Measurements from ENCODE around the gene PLA2G6. TPM values are rescaled to one million over a fixed set of nuclear protein-coding genes. Genes with fewer than 3 reads are reported as not detected.
A peak's percentile ranks its signal among the peaks of the same experiment; 100 is the strongest.

PLA2G6 gene
- total RNA-seq, 1 experiment from 2014 or later = 29.9 TPM

- TF ChIP-seq ZNF512 (CRISPR knock-in tag; IDR thresholded peaks at IDR 0.05; ENCODE audit: borderline replicate concordance) (no peak), NR2C2 (CRISPR knock-in tag; IDR thresholded peaks at IDR 0.05) (no peak), GTF2I (CRISPR knock-in tag; conservative IDR thresholded peaks at IDR 0.05) (no peak), CREB1 (CRISPR knock-in tag; IDR thresholded peaks at IDR 0.05) (no peak), RELA (CRISPR knock-in tag; IDR thresholded peaks at IDR 0.05; ENCODE audit: borderline replicate concordance) (no peak)
These were observed 23.9 kb upstream of the PLA2G6 start (continued) for GRCh38 chr22:38205261-38206128.

GRCh38 chr22:38204784-38205183 lies 23.2 kb upstream of the PLA2G6 start:
- ATAC-seq = no peak
- CTCF ChIA-PET = interaction anchor here (1.0 to 2.3 kb wide), 3 partner anchors 10 to 153 kb away, joined by 3 to 6 read pairs (median 6); no protein-coding TSS in a partner anchor

GRCh38 chr22:38203855-38204514 lies 22.4 kb upstream of the PLA2G6 start:
- ChIA-PET POLR2A (interaction anchor here (0.7 to 1.0 kb wide), 2 partner anchors 11 to 22 kb away, joined by 3 to 5 read pairs; partner anchors contain the start of gene PLA2G6), CTCF (interaction anchor here (0.7 to 2.3 kb wide), 9 partner anchors 11 to 152 kb away, joined by 3 to 10 read pairs (median 6); no protein-coding TSS in a partner anchor)
- DNase-seq (ENCODE audit: low spot score) = no peak
- Mint-ChIP-seq H3K27me3 (ENCODE audit: low read depth) (peaks cover 50% of the 10 kb centered on the region), H3K27ac (no peak overlapping the region), H3K9me3 (no peaks in the 10 kb centered on the region), H3K36me3 (no peaks in the 10 kb centered on the region), H3K4me3 (peak overlapping the region; percentile 83), H3K4me1 (peaks cover 12% of the 10 kb centered on the region)
- ATAC-seq = no peak
- TF ChIP-seq ZNF121 (CRISPR knock-in tag; IDR thresholded peaks at IDR 0.05) (no peak), ZNF396 (CRISPR knock-in tag; IDR thresholded peaks at IDR 0.05; ENCODE audit: borderline replicate concordance) (no peak), GRHL2 (CRISPR knock-in tag; IDR thresholded peaks at IDR 0.05; ENCODE audit: insufficient replicate concordance, severe bottlenecking) (no peak), TEAD1 (CRISPR knock-in tag; IDR thresholded peaks at IDR 0.05) (no peak), MYBL2 (CRISPR knock-in tag; IDR thresholded peaks at IDR 0.05) (no peak), ERG (CRISPR knock-in tag; IDR thresholded peaks at IDR 0.05) (no peak), JUN (CRISPR knock-in tag; IDR thresholded peaks at IDR 0.05) (no peak), USF2 (CRISPR knock-in tag; IDR thresholded peaks at IDR 0.05) (no peak), NFATC4 (CRISPR knock-in tag; IDR thresholded peaks at IDR 0.05) (no peak), HMGXB4 (CRISPR knock-in tag; IDR thresholded peaks at IDR 0.05) (no peak)

More at GRCh38 chr22:38204784-38205183, 23.2 kb upstream of the PLA2G6 start:
- TF ChIP-seq SMAD3 (CRISPR knock-in tag; IDR thresholded peaks at IDR 0.05; ENCODE audit: borderline replicate concordance) = no peak
- TF ChIP-seq CREM (CRISPR knock-in tag; IDR thresholded peaks at IDR 0.05) = no peak
- TF ChIP-seq ZMAT4 (CRISPR knock-in tag; IDR thresholded peaks at IDR 0.05) = no peak
- no peak for TF ChIP-seq CDX4 (CRISPR knock-in tag; IDR thresholded peaks at IDR 0.05; ENCODE audit: borderline replicate concordance)
- no peak for TF ChIP-seq ATF1 (CRISPR knock-in tag; IDR thresholded peaks at IDR 0.05)
- no peak for TF ChIP-seq ELF4 (CRISPR knock-in tag; IDR thresholded peaks at IDR 0.05; ENCODE audit: low read depth)
- TF ChIP-seq ZNF512 (CRISPR knock-in tag; IDR thresholded peaks at IDR 0.05; ENCODE audit: borderline replicate concordance) = no peak
- no peaks in the 10 kb centered on the region for H3K36me3 Mint-ChIP-seq
- no peak overlapping the region for H3K27ac Mint-ChIP-seq
- H3K27me3 Mint-ChIP-seq (ENCODE audit: low read depth) = peaks cover 47% of the 10 kb centered on the region
- no peak for DNase-seq (ENCODE audit: low spot score)
- peaks cover 12% of the 10 kb centered on the region for H3K4me1 Mint-ChIP-seq
- POLR2A ChIA-PET = no interaction called here
- no peaks in the 10 kb centered on the region for H3K9me3 Mint-ChIP-seq
- H3K4me3 Mint-ChIP-seq = no peak overlapping the region
